Naive B cell (primary cell): ENCODE results near the gene PARN. TPM values are rescaled to one million over a fixed set of nuclear protein-coding genes. Genes with fewer than 3 reads are reported as not detected.
"Not testable (repeated sequence)": the region's sequence is repeated elsewhere in the genome, so short reads cannot be mapped to it uniquely, and the experiment has no call there.

ENCODE experiments used
- ATAC-seq, 2 donors: fragments of 150-1000 bp; cut with Tn5 transposase; 2 replicates each; pipeline ENCODE4 v1.10.0; 2021; ENCODE audit warnings: low read depth in 2 of 2, mild to moderate bottlenecking in 2 of 2, moderate library complexity in 2 of 2
- DNase-seq: peaks from one replicate; pipeline ENCODE4 v3.0.0; 2022
- H3K27ac Mint-ChIP-seq, 6 donors: one replicate each; pipeline ENCODE4 v1.8.0; 2020 to 2022; ENCODE audit warnings: mild to moderate bottlenecking in 6 of 6, mixed read lengths in 6 of 6, moderate library complexity in 5 of 6, inconsistent platforms in 2 of 6
- H3K27me3 Mint-ChIP-seq, 3 donors: one replicate each; pipeline ENCODE4 v1.8.0; 2021 to 2022; ENCODE audit warnings: mixed read lengths in 3 of 3, mild to moderate bottlenecking in 1 of 3
- H3K36me3 Mint-ChIP-seq, 2 donors: one replicate each; pipeline ENCODE4 v1.8.0; 2020 to 2022; ENCODE audit warnings: mixed read lengths in 2 of 2, inconsistent platforms in 1 of 2, mild to moderate bottlenecking in 1 of 2
- H3K4me1 Mint-ChIP-seq, 3 donors: one replicate each; pipeline ENCODE4 v1.8.0; 2020 to 2022; ENCODE audit warnings: mixed read lengths in 3 of 3, inconsistent platforms in 1 of 3, mild to moderate bottlenecking in 1 of 3, moderate library complexity in 1 of 3
- H3K4me3 Mint-ChIP-seq, 8 donors: one replicate each; pipeline ENCODE4 v1.8.0; 2020 to 2022; ENCODE audit warnings: mild to moderate bottlenecking in 8 of 8, mixed read lengths in 8 of 8, moderate library complexity in 8 of 8, inconsistent platforms in 2 of 8
- H3K9me3 Mint-ChIP-seq, 7 donors: one replicate each; pipeline ENCODE4 v1.8.0; 2020 to 2022; ENCODE audit warnings: mixed read lengths in 7 of 7, mild to moderate bottlenecking in 5 of 7, inconsistent platforms in 2 of 7, moderate library complexity in 1 of 7
- polyA plus RNA-seq, 6 donors: library from polyadenylated mRNA; unstranded; fragments of 300-500 nt; fragmentation: Illumina TruSeq; gene quantifications; one replicate each; pipeline ENCODE4 v1.2.3, GENCODE V29; 2021; ENCODE audit warnings: low read depth in 6 of 6

Gene PARN
- polyA plus RNA-seq, 6 donors from 2014 or later, result 43.7 to 64.7 (median 55.4) TPM

DNA sequence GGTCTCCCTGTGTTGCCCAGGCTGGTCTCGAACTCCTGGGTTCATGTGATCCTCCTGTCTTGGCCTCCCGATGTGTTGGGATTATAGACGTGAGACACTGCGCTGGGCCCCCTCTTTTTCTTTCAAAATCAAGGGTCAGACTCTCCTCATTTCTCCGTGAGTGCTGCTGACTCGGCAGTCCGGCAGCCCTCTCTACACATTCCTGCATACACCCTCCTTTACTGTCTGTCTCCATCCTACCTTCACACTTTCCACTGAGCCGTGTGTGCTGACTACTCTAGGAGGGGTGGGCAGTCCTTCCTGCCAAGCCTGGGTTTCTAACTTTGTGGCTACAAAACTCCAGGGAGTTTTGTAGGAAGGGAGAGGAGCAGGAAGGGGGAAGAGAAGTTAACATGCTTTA, 195.2 kb downstream of the PARN start:
- DNase-seq (no peak), ATAC-seq (no peak)
- H3K4me1 Mint-ChIP-seq, result no peaks in the 10 kb centered on the region
- no peaks in the 10 kb centered on the region for H3K27me3 Mint-ChIP-seq
- H3K9me3 Mint-ChIP-seq, result peaks cover 0 to 6% (median 0%) of the 10 kb centered on the region in 7 donors
- H3K36me3 Mint-ChIP-seq, result peaks cover 24 to 32% of the 10 kb centered on the region in 2 donors
- H3K27ac Mint-ChIP-seq, result no peak overlapping the region
- H3K4me3 Mint-ChIP-seq, result peak overlapping the region in 1 of 8 donors; percentile 65

- ATAC-seq, H3K4me3 Mint-ChIP-seq, H3K4me1 Mint-ChIP-seq, DNase-seq, H3K27me3 Mint-ChIP-seq, H3K9me3 Mint-ChIP-seq: not testable (repeated sequence)
- peak overlapping the region in 2 of 6 donors; percentile 20 to 38 for H3K27ac Mint-ChIP-seq
- peaks cover 0 to 21% of the 10 kb centered on the region in 2 donors for H3K36me3 Mint-ChIP-seq
These were observed 201.0 kb downstream of the PARN start for GRCh38 chr16:14428971-14429637.

- Mint-ChIP-seq H3K27me3 (no peaks in the 10 kb centered on the region), H3K4me3 (no peak overlapping the region), H3K36me3 (peaks cover 0 to 16% of the 10 kb centered on the region in 2 donors), H3K9me3 (peaks cover 0 to 6% (median 0%) of the 10 kb centered on the region in 7 donors), H3K4me1 (no peaks in the 10 kb centered on the region), H3K27ac (no peak overlapping the region)
- ATAC-seq, result no peak
- DNase-seq, result no peak
These were observed 202.0 kb downstream of the PARN start for GRCh38 chr16:14428043-14428442.

DNA sequence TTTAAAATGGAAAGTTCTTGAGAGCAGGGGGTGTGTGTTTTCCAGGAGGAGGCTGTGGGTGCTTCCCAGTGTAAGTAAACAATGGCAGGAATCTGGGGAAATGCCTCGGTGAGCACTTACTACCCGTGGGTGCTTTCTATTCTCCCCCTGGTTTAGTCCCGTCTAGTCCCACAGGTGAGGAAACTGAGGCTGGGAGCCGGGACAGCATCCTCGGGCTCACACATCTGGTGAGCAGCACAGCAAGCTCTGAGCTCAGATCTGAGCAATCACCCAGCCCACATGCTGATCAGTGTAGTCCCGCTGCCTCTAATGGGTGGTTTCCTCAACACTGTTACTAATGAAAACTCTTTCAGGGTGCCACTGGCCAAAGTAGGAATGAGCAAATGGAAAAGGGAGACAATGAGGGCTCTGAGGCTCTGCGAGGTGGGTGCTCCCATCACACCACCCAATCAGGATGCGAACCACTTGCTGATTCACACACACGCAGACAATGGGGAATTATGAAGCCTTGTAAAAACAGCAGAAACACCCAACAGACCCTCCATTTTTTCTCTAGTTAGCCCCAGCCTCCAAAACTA, 202.6 kb downstream of the PARN start:
- peaks cover 0 to 14% of the 10 kb centered on the region in 2 donors for H3K36me3 Mint-ChIP-seq
- DNase-seq (no peak), ATAC-seq (no peak)
- H3K4me3 Mint-ChIP-seq, result no peak overlapping the region
- H3K9me3 Mint-ChIP-seq, result peaks cover 0 to 5% (median 0%) of the 10 kb centered on the region in 7 donors
- no peaks in the 10 kb centered on the region for H3K27me3 Mint-ChIP-seq
- H3K4me1 Mint-ChIP-seq, result no peaks in the 10 kb centered on the region
- H3K27ac Mint-ChIP-seq, result no peak overlapping the region

DNA sequence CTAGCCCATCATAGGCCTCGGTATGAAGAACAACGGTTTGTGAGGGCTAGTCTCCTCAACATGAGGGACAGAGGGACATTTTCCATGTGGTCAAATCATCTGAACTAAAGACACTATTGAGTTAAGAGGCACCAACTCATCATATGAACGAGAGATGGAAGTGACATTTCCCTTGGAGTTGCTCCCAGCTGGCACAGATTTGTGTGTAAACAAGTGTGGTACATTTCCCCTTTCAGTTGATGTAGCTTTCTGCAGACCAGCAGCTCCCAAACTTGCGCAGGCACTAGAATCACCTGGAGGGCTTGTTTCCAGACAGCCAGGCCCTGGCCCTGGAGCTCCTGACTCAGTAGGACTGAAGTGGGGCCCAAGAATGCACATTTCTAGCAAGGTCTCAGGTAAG, 205.5 kb downstream of the PARN start:
- ATAC-seq, result no peak
- Mint-ChIP-seq H3K9me3 (no peaks in the 10 kb centered on the region), H3K4me3 (no peak overlapping the region), H3K27me3 (no peaks in the 10 kb centered on the region), H3K36me3 (peaks cover 4 to 8% of the 10 kb centered on the region in 2 donors), H3K4me1 (peaks cover 0 to 4% (median 0%) of the 10 kb centered on the region in 3 donors), H3K27ac (no peak overlapping the region)
- no peak for DNase-seq

DNA sequence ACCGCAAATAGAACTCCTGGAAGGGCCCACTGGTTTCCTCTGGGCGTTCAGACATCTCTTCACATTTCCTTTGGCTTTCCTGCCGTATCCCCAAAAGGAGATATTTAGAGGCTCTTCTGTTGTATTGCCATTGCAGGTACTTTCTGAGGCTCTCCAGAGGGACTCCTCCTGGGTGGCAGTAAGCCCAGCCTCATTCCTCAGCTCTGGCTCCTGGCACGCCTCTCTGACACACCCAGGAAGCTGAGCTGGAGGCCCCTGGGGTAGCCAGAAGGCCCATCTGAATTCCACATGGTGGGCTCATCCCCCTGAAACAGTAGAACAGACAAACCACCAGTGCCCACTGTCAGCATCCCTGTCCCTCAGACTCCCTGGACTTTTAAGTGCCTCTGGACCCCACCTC, 206.7 kb downstream of the PARN start:
- Mint-ChIP-seq H3K36me3 (peaks cover 0 to 8% of the 10 kb centered on the region in 2 donors), H3K9me3 (no peaks in the 10 kb centered on the region), H3K4me3 (no peak overlapping the region), H3K27ac (no peak overlapping the region), H3K27me3 (no peaks in the 10 kb centered on the region), H3K4me1 (peaks cover 0 to 4% (median 0%) of the 10 kb centered on the region in 3 donors)
- no peak for ATAC-seq
- no peak for DNase-seq

- H3K36me3 Mint-ChIP-seq, result peaks cover 6 to 8% of the 10 kb centered on the region in 2 donors
- H3K4me3 Mint-ChIP-seq, result no peak overlapping the region
- H3K4me1 Mint-ChIP-seq, result peaks cover 0 to 4% (median 4%) of the 10 kb centered on the region in 3 donors
- no peak for ATAC-seq
- H3K27ac Mint-ChIP-seq, result no peak overlapping the region
- no peaks in the 10 kb centered on the region for H3K27me3 Mint-ChIP-seq
- DNase-seq, result no peak
- H3K9me3 Mint-ChIP-seq, result peaks cover 0 to 11% (median 4%) of the 10 kb centered on the region in 7 donors
These were observed 209.2 kb downstream of the PARN start for GRCh38 chr16:14420721-14421488.

- DNase-seq, H3K4me3 Mint-ChIP-seq, H3K36me3 Mint-ChIP-seq, ATAC-seq, H3K4me1 Mint-ChIP-seq, H3K27me3 Mint-ChIP-seq: not testable (repeated sequence)
- Mint-ChIP-seq H3K27ac (peak overlapping the region in 2 of 6 donors; percentile 33 to 89), H3K9me3 (peaks cover 0 to 15% (median 4%) of the 10 kb centered on the region in 7 donors)
These were observed 209.8 kb downstream of the PARN start for GRCh38 chr16:14420243-14420642.

DNA sequence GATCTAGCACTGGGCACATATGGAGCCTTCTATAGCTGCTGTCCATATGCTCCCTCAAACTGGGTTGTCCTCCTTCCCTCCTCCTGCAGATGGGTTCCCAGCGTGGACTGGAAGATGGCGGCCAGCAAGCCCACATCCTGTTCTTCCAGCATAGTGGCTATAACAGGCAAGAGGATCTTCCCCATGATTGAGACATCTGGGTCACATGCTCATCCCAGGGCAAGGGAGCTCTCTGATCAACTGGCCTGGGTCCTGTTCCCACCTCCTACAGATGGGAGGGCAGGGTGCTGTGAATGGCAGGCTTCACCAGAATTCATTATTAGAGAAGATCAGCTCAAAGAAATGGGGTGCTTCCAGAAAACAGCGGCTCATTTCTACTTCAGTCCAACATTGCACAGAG, 210.2 kb downstream of the PARN start:
- H3K36me3 Mint-ChIP-seq, result peaks cover 6 to 8% of the 10 kb centered on the region in 2 donors
- no peaks in the 10 kb centered on the region for H3K27me3 Mint-ChIP-seq
- H3K9me3 Mint-ChIP-seq, result peaks cover 0 to 15% (median 4%) of the 10 kb centered on the region in 7 donors
- H3K4me1 Mint-ChIP-seq, result peaks cover 4 to 7% (median 4%) of the 10 kb centered on the region in 3 donors
- DNase-seq (no peak), ATAC-seq (no peak)
- H3K4me3 Mint-ChIP-seq, result peak overlapping the region in 1 of 8 donors; percentile 49
- H3K27ac Mint-ChIP-seq, result no peak overlapping the region

DNA sequence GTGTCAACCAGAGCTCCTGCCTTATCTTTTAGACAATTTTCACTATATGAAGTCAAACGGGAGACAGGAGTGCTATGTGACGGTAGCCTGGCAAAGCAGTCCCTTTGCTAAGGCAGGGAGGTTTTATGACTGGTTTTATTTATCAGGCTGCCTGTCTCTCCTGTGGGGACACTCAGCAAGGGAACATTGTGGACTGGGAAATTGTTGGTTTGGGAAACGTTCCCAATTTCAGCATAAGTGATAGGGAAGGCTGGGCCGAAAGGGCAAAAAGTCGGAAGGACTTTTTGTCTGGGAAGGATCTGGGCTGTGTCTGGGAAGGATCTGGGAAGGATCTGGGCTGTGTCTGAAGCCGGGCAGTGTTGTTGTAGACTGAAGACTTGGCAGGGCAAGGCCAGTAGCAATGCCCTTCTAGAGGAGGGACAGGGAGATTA, 211.2 kb downstream of the PARN start:
- peaks cover 0 to 15% (median 4%) of the 10 kb centered on the region in 7 donors for H3K9me3 Mint-ChIP-seq
- peaks cover 6 to 8% of the 10 kb centered on the region in 2 donors for H3K36me3 Mint-ChIP-seq
- ATAC-seq (no peak), DNase-seq (no peak)
- no peaks in the 10 kb centered on the region for H3K27me3 Mint-ChIP-seq
- H3K27ac Mint-ChIP-seq, result no peak overlapping the region
- peaks cover 4 to 7% (median 4%) of the 10 kb centered on the region in 3 donors for H3K4me1 Mint-ChIP-seq
- no peak overlapping the region for H3K4me3 Mint-ChIP-seq

DNA sequence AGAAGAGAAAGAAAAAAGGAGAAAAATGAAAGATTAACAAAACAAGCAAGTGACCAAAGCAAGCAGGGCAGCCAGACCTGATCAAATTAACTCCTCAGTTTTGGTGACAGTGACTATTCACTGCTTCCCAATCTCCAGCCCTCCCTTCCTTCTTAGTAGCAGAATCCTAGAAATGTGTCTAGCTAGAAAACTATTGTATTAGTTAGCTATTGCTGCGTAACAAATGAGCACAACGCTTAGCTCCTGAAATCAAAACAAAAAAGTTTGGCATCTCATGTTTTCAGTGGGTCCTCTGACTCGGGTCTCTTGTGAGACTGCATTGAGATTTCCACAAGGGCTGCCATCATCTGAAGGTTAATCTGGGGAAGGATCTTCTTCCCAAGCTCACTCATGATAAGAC, 213.9 kb downstream of the PARN start:
- Mint-ChIP-seq H3K27me3 (no peaks in the 10 kb centered on the region), H3K36me3 (peaks cover 6 to 8% of the 10 kb centered on the region in 2 donors), H3K9me3 (peaks cover 0 to 15% (median 4%) of the 10 kb centered on the region in 7 donors), H3K27ac (peak overlapping the region in 1 of 6 donors; percentile 81), H3K4me1 (peaks cover 4 to 7% (median 4%) of the 10 kb centered on the region in 3 donors), H3K4me3 (no peak overlapping the region)
- no peak for ATAC-seq
- no peak for DNase-seq

DNA sequence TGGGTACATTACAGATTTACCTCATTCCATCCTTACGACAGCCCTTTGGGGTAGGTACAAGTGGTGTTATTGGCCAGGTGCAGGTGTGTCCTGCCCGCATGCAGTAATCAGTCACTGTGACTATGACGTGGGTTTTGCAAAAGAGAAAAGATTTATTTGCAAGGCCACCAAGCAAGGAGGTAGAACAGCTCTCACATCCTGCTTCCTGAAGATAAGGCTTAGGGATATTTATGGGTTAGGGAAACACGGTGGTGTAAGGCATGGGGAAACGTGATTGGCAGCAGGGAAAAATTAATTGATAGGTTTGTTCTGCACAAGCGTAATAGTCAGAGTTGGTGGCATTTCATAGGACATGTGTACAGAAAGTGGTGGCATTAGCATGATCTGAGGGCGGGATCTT, 214.8 kb downstream of the PARN start:
- peaks cover 4 to 6% of the 10 kb centered on the region in 2 donors for H3K36me3 Mint-ChIP-seq
- ATAC-seq (no peak), DNase-seq (no peak)
- H3K4me1 Mint-ChIP-seq, result peaks cover 3 to 7% (median 4%) of the 10 kb centered on the region in 3 donors
- no peak overlapping the region for H3K4me3 Mint-ChIP-seq
- H3K27me3 Mint-ChIP-seq, result no peaks in the 10 kb centered on the region
- H3K9me3 Mint-ChIP-seq, result peaks cover 0 to 15% (median 4%) of the 10 kb centered on the region in 7 donors
- no peak overlapping the region for H3K27ac Mint-ChIP-seq

DNA sequence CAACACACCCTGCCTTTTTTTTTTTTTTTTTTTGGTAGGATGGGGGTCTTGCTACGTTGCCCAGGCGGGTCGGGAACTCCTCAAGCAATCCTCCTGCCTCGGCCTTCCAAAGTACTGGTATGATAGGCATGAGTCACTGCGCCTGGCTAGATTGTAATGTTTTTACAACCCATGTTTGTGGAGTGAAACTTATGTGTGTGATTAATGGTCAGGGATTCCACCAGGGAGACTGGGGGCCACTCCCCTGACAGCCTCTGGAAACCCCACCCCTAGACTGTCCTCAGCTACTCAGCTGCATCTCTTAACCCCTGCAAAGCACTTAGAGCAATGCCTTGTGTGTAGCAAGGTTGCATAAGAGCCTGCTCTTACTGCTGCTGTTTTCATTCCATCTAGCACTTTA, 220.5 kb downstream of the PARN start:
- H3K4me1 Mint-ChIP-seq, result peaks cover 0 to 4% (median 2%) of the 10 kb centered on the region in 3 donors
- DNase-seq (no peak), ATAC-seq (no peak)
- no peaks in the 10 kb centered on the region for H3K9me3 Mint-ChIP-seq
- no peaks in the 10 kb centered on the region for H3K27me3 Mint-ChIP-seq
- H3K36me3 Mint-ChIP-seq, result no peaks in the 10 kb centered on the region
- no peak overlapping the region for H3K4me3 Mint-ChIP-seq
- H3K27ac Mint-ChIP-seq, result peak overlapping the region in 1 of 6 donors; percentile 68
